HFFc6 (cell line): ENCODE measurements around the gene TSACC. TPM values are rescaled to one million over a fixed set of nuclear protein-coding genes. Genes with fewer than 3 reads are reported as not detected.

ENCODE experiments used
- DNase-seq: peaks from one replicate; pipeline ENCODE4 v3.0.0-alpha.2; 2018
- H3K27ac Mint-ChIP-seq: 2 replicates; pipeline ENCODE4 v1.8.0; 2020; ENCODE audit warnings: mild to moderate bottlenecking, mixed read lengths
- H3K27me3 Mint-ChIP-seq: 2 replicates; pipeline ENCODE4 v1.8.0; 2021; ENCODE audit warnings: mild to moderate bottlenecking, moderate library complexity, mixed read lengths; ENCODE audit not compliant: insufficient read depth
- H3K36me3 Mint-ChIP-seq: 2 replicates; pipeline ENCODE4 v1.8.0; 2021; ENCODE audit warnings: low read depth, mixed read lengths
- H3K4me1 Mint-ChIP-seq: 2 replicates; pipeline ENCODE4 v1.8.0; 2020; ENCODE audit warnings: low read depth, mixed read lengths
- H3K4me3 Mint-ChIP-seq: 2 replicates; pipeline ENCODE4 v1.8.0; 2020; ENCODE audit warnings: mild to moderate bottlenecking, moderate library complexity, mixed read lengths
- H3K9me3 Mint-ChIP-seq: 2 replicates; pipeline ENCODE4 v1.8.0; 2020; ENCODE audit warnings: mild to moderate bottlenecking, mixed read lengths
- long read RNA-seq: library from polyadenylated mRNA; unstranded; transcript quantifications from one replicate; pipeline ENCODE4 v2.0.0, GENCODE V29; 2019
- total RNA-seq, 6 experiments: library from RNA; stranded (reverse); fragmentation: NEBNext Ultra II Directional; extraction: Animal tissue kit (Norgen Biotek cat#: 25700); gene quantifications; 2 replicates in 1 of 6; 3 replicates in 5 of 6; pipeline ENCODE4 v1.2.3, GENCODE V29; 2021
- TF ChIP-seq, protein P1 (sequence below): fragments of 200-600 bp; sonication (generic); IDR thresholded peaks from 2 replicates; pipeline ENCODE4 v1.5.0; 2021; ENCODE audit warnings: antibody characterized with exemption, mild to moderate bottlenecking

Gene TSACC
- under 1 TPM; 0.48 to 0.99 (median 0.70) TPM for total RNA-seq
- long read RNA-seq, partial matches to known transcripts: 0 of 3 reads
- long read RNA-seq, other reads (novel, unspliced or antisense): 1 of 3 reads

GRCh38 chr1:156338180-156338976 lies at the start of gene TSACC, which contains the start of gene CCT3:
TSS of gene TSACC (plus strand) at chr1:156338526. CDS start at chr1:156339758, 1,232 bp downstream.
TSS of gene CCT3 (minus strand) at chr1:156338292. CDS start at chr1:156338184, 108 bp downstream.
- DNase-seq: peak; percentile 100
- peaks cover 12% of the 10 kb centered on the region; the same call in 1 of the 2 replicates for H3K9me3 Mint-ChIP-seq
- TF ChIP-seq, protein P1, sequence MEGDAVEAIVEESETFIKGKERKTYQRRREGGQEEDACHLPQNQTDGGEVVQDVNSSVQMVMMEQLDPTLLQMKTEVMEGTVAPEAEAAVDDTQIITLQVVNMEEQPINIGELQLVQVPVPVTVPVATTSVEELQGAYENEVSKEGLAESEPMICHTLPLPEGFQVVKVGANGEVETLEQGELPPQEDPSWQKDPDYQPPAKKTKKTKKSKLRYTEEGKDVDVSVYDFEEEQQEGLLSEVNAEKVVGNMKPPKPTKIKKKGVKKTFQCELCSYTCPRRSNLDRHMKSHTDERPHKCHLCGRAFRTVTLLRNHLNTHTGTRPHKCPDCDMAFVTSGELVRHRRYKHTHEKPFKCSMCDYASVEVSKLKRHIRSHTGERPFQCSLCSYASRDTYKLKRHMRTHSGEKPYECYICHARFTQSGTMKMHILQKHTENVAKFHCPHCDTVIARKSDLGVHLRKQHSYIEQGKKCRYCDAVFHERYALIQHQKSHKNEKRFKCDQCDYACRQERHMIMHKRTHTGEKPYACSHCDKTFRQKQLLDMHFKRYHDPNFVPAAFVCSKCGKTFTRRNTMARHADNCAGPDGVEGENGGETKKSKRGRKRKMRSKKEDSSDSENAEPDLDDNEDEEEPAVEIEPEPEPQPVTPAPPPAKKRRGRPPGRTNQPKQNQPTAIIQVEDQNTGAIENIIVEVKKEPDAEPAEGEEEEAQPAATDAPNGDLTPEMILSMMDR: no peak; the same call in 1 of the 2 replicates
- H3K4me1 Mint-ChIP-seq: peaks cover 30% of the 10 kb centered on the region
- H3K36me3 Mint-ChIP-seq: peaks cover 39% of the 10 kb centered on the region
- peak within 1 kb of the TSS; percentile 97 for H3K4me3 Mint-ChIP-seq
- peak within 1 kb of the TSS; percentile 93 for H3K27ac Mint-ChIP-seq
- H3K27me3 Mint-ChIP-seq: peaks cover 4% of the 10 kb centered on the region

- TF ChIP-seq, protein P1: no peak
- Mint-ChIP-seq H3K4me3 (no peak overlapping the region), H3K36me3 (peaks cover 4% of the 10 kb centered on the region; the same call in 1 of the 2 replicates), H3K9me3 (no peaks in the 10 kb centered on the region), H3K4me1 (peaks cover 27% of the 10 kb centered on the region), H3K27me3 (peaks cover 2% of the 10 kb centered on the region), H3K27ac (no peak overlapping the region)
- no peak for DNase-seq
Observed at GRCh38 chr1:156289857-156290256, 48.5 kb upstream of the TSACC start.

GRCh38 chr1:156291226-156292061 lies 46.9 kb upstream of the TSACC start:
- Mint-ChIP-seq H3K4me1 (peaks cover 25% of the 10 kb centered on the region), H3K27ac (peak overlapping the region; percentile 79), H3K27me3 (peaks cover 2% of the 10 kb centered on the region), H3K9me3 (no peaks in the 10 kb centered on the region), H3K36me3 (peaks cover 4% of the 10 kb centered on the region; the same call in 1 of the 2 replicates), H3K4me3 (peak overlapping the region; percentile 87)
- TF ChIP-seq, protein P1: no peak
- DNase-seq: peak; percentile 79

DNA sequence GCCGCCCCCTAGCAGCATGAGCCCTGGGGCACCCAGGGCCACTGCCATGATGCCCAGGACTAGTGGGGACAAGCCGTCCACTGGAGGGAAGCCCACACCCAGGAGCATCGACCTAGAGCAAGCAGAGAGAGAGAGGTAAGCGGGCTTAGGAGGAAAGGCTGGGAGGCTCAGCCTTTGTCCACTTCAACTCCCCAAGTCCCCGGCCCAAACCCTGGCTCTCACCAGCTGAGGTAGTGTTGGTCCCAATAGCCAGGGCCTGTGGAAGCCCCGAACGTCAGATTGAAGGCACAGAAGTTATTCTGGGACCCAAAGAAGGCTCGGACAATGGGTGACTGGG lies 45.3 kb upstream of the TSACC start:
- Mint-ChIP-seq H3K9me3 (no peaks in the 10 kb centered on the region), H3K27ac (no peak overlapping the region; the same call in 1 of the 2 replicates), H3K4me3 (no peak overlapping the region), H3K27me3 (peaks cover 4% of the 10 kb centered on the region), H3K36me3 (peaks cover 4% of the 10 kb centered on the region; the same call in 1 of the 2 replicates), H3K4me1 (peaks cover 25% of the 10 kb centered on the region)
- TF ChIP-seq, protein P1: no peak
- DNase-seq: no peak

DNA sequence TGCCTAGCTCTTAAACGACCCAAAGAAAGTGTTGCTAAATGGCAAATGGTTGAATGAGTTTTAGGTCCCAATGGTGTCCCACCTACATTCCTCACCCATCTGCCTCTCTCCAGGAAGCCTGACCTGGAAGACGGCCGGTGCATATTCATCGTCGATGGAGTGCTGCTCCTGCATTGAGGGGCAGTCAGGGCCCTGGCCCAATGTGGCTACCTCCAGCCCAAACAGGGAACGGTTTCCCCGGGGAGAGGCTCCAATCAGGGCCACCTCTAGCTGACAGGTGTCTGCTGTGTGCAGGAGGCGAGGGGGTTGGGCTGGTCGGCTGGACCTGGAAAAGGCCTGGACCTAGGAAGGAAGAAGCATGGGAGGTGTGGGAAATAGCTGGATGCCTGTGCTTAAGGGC lies 44.4 kb upstream of the TSACC start:
- TF ChIP-seq, protein P1: no peak
- Mint-ChIP-seq H3K4me3 (no peak overlapping the region; the same call in 1 of the 2 replicates), H3K4me1 (peaks cover 25% of the 10 kb centered on the region), H3K9me3 (no peaks in the 10 kb centered on the region), H3K27me3 (peaks cover 4% of the 10 kb centered on the region), H3K36me3 (peaks cover 4% of the 10 kb centered on the region; the same call in 1 of the 2 replicates), H3K27ac (no peak overlapping the region)
- DNase-seq: no peak
